Activated CD4-positive, alpha-beta memory T cell treated with anti-CD3 and anti-CD28 coated beads for 36 hours (primary cell): ENCODE measurements around the gene DLGAP1. TPM values are rescaled to one million over a fixed set of nuclear protein-coding genes. Genes with fewer than 3 reads are reported as not detected.

Experiments used
- CTCF ChIA-PET: fragments of 350-600 bp; sonication (Branson Sonifier 250); formaldehyde crosslinking; loops from one replicate; lab custom pipeline; 2021; ENCODE audit warnings: antibody characterized with exemption, inconsistent platforms; lab: Charles Lee
- POLR2A ChIA-PET: fragments of 350-600 bp; sonication (Branson Sonifier 250); formaldehyde crosslinking; loops from one replicate; lab custom pipeline; 2021; ENCODE audit warnings: antibody characterized with exemption; lab: Charles Lee
- DNase-seq: peaks from one replicate; pipeline ENCODE4 v3.0.0-alpha.2; 2020
- H3K27ac Mint-ChIP-seq: one replicate; pipeline ENCODE4 v1.8.0; 2021; ENCODE audit warnings: mixed read lengths
- H3K27me3 Mint-ChIP-seq: one replicate; pipeline ENCODE4 v1.8.0; 2021; ENCODE audit warnings: mixed read lengths
- H3K36me3 Mint-ChIP-seq: one replicate; pipeline ENCODE4 v1.8.0; 2021; ENCODE audit warnings: mixed read lengths
- H3K4me1 Mint-ChIP-seq: one replicate; pipeline ENCODE4 v1.8.0; 2021; ENCODE audit warnings: low read depth, mixed read lengths
- H3K4me3 Mint-ChIP-seq: one replicate; pipeline ENCODE4 v1.8.0; 2021; ENCODE audit warnings: mild to moderate bottlenecking, mixed read lengths
- H3K9me3 Mint-ChIP-seq: one replicate; pipeline ENCODE4 v1.8.0; 2021; ENCODE audit warnings: mixed read lengths
- intact Hi-C: fragments of 100-400 bp; cut with micrococcal nuclease; formaldehyde crosslinking; loops from one replicate; pipeline ENCODE4 v1.15.1; 2023
- total RNA-seq, 2 experiments: library from RNA; stranded (reverse); gene quantifications; one replicate each; pipeline ENCODE4 v1.2.3, GENCODE V29; 2021

DLGAP1 gene
- total RNA-seq, 2 experiments from 2014 or later = 0.45 to 1.0 TPM

DNA sequence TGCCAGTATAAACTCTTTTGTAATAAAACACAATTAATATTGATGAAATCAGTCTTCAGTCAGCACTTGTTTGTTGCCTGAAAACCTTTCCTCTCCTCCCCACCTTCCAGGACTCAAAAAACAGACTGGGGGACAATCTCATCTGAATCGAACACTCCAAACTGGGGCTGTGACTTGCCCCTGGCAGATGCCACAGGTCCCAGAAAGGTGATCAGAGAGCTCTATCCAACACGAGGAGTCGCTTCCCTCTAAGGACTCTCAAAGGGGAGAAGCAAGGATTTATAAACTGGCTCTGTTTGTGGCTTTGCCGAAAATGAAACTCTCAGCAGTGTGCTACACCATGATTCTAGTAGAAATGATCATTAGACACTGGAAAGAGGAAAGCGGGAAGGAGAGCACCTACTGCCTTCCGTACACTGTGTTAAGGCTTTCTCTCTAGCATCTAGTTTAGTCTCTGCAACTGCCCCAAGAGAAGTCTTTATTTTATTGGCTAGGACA, 805.9 kb downstream of the DLGAP1 start:
- intact Hi-C loops = no loop called here
- DNase-seq = no peak
- CTCF ChIA-PET = interaction anchor here (3.9 kb wide), 1 partner anchor 16 kb away, joined by 21 read pairs; no protein-coding TSS in a partner anchor

DNA sequence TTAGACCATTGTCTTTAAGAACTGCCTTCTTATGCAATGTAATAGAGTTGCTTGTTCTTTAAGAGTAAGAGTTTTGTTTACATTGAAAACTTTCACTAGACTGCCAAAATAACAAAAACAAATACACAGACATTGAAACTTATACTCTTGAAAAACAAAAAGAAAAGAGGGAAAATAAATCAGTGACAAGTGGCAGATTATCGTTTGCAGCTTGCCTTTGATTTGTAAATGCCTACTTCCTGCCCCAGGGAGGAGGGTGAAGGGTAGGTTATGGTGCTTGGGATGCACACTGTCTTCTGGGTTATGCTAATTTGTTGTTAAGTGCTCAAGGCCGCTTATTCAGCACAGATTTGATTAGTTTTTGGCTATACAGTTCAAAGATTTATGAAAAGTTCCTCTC, 806.5 kb downstream of the DLGAP1 start:
- intact Hi-C loops = no loop called here
- POLR2A ChIA-PET = no interaction called here
- Mint-ChIP-seq H3K9me3 (peaks cover 2% of the 10 kb centered on the region), H3K27ac (no peak overlapping the region), H3K4me1 (peaks cover 26% of the 10 kb centered on the region), H3K4me3 (no peak overlapping the region), H3K36me3 (no peaks in the 10 kb centered on the region), H3K27me3 (no peaks in the 10 kb centered on the region)
- no peak for DNase-seq
- CTCF ChIA-PET = interaction anchor here (0.5 to 3.9 kb wide), 2 partner anchors 16 to 17 kb away, joined by 3 to 21 read pairs; no protein-coding TSS in a partner anchor

More for the DNA sequence above, 805.9 kb downstream of the DLGAP1 start:
- Mint-ChIP-seq H3K36me3 (no peaks in the 10 kb centered on the region), H3K27ac (no peak overlapping the region), H3K4me3 (no peak overlapping the region), H3K9me3 (no peaks in the 10 kb centered on the region), H3K27me3 (no peaks in the 10 kb centered on the region), H3K4me1 (peaks cover 25% of the 10 kb centered on the region)
- POLR2A ChIA-PET = no interaction called here

DNA sequence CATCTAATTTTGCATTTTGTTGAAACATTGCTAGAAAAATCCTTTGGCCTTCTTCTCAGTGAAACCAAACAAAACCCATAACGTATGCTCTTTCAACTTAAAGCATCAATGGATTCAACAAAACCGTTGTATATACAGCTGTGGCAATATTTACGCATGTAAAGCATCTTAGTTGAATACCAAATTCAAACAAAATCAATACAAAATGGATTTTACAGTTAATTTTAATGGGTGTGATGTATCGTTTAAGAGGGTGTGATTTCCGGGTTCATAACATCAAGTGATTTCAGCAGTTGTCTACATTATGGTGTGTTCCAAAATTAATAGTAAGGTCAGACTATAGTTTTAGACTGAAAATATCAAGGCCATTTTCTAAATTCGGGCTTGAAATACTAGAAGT, 806.9 kb downstream of the DLGAP1 start:
- CTCF ChIA-PET = interaction anchor here (0.5 to 3.9 kb wide), 2 partner anchors 16 to 17 kb away, joined by 3 to 21 read pairs; no protein-coding TSS in a partner anchor
- Mint-ChIP-seq H3K27me3 (no peaks in the 10 kb centered on the region), H3K9me3 (peaks cover 2% of the 10 kb centered on the region), H3K4me3 (no peak overlapping the region), H3K36me3 (no peaks in the 10 kb centered on the region), H3K4me1 (peaks cover 27% of the 10 kb centered on the region), H3K27ac (no peak overlapping the region)
- intact Hi-C loops = no loop called here
- POLR2A ChIA-PET = no interaction called here
- no peak for DNase-seq

DNA sequence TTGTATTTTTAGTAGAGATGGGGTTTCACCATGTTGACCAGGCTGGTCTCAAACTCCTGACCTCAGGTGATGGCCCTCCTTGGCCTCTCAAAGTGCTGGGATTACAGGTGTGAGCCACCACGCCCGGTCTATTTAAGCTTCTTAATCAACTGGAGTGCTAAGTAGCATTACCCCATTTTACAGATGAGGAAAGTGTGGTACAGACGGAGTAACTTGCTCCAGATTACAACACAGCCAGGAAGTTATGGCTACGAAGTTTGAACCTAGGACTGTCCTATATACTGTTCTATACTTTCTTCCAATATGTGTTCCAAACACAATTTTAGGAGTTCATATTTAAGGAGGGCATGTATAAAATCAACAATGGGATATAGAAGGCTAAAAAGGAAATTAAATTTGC, 807.5 kb downstream of the DLGAP1 start:
- Mint-ChIP-seq H3K4me1 (peaks cover 27% of the 10 kb centered on the region), H3K36me3 (no peaks in the 10 kb centered on the region), H3K4me3 (no peak overlapping the region), H3K9me3 (peaks cover 2% of the 10 kb centered on the region), H3K27ac (no peak overlapping the region), H3K27me3 (no peaks in the 10 kb centered on the region)
- ChIA-PET POLR2A (no interaction called here), CTCF (interaction anchor here (0.6 to 3.9 kb wide), 2 partner anchors 18 to 21 kb away, joined by 3 to 21 read pairs; no protein-coding TSS in a partner anchor)
- intact Hi-C loops = no loop called here
- DNase-seq = no peak

DNA sequence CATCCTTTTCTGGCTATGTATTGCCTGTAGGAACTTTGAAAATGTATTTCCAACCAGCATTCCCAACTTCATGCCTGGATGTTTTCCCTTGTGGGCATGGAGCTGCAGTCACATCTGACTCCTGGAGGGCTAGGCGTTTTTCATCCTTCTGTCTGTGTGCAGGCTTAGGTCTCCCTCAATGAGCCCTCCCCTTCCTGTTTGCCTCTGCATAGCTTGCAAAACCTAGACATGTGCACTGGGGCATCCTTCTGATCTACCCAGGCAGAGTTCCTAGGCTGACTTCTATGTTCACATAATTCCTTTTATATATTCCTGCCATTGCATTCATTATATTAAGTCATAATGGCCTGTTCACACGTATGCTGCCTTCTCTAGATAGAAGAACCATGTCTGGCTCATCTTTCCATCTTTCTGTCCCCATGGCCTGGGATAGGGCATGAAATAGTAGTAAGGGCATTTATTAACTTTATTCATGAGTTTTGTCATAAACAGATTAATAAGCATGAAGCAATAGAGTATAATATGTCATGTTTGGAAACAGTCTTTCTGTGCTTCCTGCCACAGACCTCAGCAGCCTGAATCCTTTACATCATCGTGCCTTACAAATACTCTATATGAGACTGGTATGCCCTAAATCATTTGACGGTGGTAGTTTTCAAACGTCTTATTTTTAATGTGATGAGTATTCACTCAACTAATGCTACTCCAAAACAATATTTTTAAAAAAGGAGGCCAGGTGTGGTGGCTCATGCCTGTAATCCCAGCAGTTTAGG, 809.5 kb downstream of the DLGAP1 start:
- Mint-ChIP-seq H3K27ac (no peak overlapping the region), H3K4me1 (peaks cover 30% of the 10 kb centered on the region), H3K36me3 (no peaks in the 10 kb centered on the region), H3K9me3 (peaks cover 2% of the 10 kb centered on the region), H3K27me3 (no peaks in the 10 kb centered on the region), H3K4me3 (no peak overlapping the region)
- intact Hi-C loops = no loop called here
- ChIA-PET CTCF (interaction anchor here (0.6 to 2.3 kb wide), 7 partner anchors 20 to 60 kb away, joined by 3 to 7 read pairs (median 4); no protein-coding TSS in a partner anchor), POLR2A (interaction anchor here (1.0 kb wide), 1 partner anchor 51 kb away, joined by 4 read pairs; no protein-coding TSS in a partner anchor)
- no peak for DNase-seq

DNA sequence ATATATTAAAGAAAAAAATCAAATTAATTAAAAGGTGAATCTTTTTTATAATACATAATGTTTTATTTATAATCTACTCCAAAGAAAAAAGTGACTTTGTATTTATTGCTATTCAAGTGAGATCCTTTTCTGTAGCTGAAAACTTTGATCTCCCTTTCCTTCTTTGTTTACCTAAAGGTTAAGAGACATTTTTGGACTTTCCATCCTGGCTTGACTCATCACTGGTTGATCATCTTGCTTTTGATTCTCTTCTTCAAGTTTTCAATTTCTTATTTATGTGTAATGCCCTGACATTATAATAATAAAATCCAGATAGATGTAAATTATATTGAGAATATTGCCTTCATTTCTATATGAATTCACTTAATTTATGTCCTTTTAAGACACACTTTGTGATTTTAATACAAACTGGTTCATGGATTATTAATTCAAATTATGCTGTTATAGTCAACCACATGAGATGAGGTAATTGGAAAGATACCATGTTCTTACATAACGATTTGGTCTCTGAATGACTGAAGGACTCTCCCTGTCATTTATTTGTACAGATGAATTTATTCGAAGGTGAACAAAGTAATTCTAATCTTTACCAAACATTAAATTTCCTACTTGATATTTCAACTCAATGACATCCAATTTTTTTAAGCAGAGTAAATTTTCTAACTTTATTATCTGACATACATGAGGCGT, 820.7 kb downstream of the DLGAP1 start:
- peaks cover 22% of the 10 kb centered on the region for H3K4me1 Mint-ChIP-seq
- CTCF ChIA-PET = no interaction called here
- no peak overlapping the region for H3K4me3 Mint-ChIP-seq
- POLR2A ChIA-PET = interaction anchor here (1.5 kb wide), 1 partner anchor 10 kb away, joined by 3 read pairs; no protein-coding TSS in a partner anchor
- no peaks in the 10 kb centered on the region for H3K9me3 Mint-ChIP-seq
- H3K27ac Mint-ChIP-seq = no peak overlapping the region
- intact Hi-C loops = loop anchor here (1.0 kb wide), 1 partner anchor 9 kb away; no protein-coding TSS in a partner anchor
- no peaks in the 10 kb centered on the region for H3K36me3 Mint-ChIP-seq
- DNase-seq = no peak
- no peaks in the 10 kb centered on the region for H3K27me3 Mint-ChIP-seq

DNA sequence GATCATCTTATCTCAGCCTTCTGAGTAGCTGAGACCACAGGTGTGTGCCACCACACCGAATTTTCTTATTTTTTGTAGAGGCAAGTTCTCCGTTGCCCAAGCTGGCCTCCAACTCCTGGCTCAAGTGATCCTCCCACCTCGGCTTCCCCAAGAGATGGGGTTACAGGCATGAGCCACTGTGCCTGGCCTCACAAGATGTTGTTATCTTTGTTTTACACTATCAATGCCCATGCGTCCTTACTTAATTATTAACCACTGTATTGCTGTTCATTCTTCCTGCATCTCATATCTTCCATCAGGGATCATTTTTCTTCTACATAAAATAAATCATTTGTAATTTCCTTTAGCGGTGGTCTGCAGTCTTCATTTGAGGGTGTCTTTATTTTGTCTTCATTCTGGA, 823.2 kb downstream of the DLGAP1 start:
- Mint-ChIP-seq H3K9me3 (no peaks in the 10 kb centered on the region), H3K36me3 (no peaks in the 10 kb centered on the region), H3K4me3 (no peak overlapping the region), H3K27ac (no peak overlapping the region), H3K4me1 (peaks cover 27% of the 10 kb centered on the region), H3K27me3 (no peaks in the 10 kb centered on the region)
- intact Hi-C loops = no loop called here
- POLR2A ChIA-PET = no interaction called here
- CTCF ChIA-PET = interaction anchor here (0.7 to 1.8 kb wide), 2 partner anchors 17 to 34 kb away, joined by 3 to 12 read pairs; no protein-coding TSS in a partner anchor
- no peak for DNase-seq

DNA sequence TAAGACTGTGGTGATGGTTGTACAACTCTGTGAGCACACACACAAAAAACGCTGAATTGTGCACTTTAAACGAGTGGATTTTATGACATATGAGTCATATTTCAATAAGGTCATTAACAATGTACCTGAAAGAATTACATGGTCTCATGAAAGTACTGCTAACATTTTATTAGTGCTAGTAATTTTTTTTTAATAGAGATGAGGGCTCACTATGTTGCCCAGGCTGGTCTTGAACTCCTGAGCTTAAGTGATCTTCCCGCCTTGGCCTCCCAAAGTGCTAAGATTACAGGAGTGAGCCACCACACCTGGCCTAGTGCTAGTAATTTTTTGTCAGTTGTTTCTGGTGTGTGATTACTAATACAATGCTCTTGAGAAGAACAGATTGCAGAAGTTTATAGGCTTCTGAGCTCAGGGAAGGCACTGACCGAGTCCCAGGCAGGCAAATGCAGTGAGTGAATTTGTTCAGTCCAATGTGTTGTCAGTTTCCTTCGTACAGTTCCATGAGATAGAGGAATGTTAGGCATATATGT, 828.1 kb downstream of the DLGAP1 start:
- intact Hi-C loops = no loop called here
- ChIA-PET POLR2A (no interaction called here), CTCF (interaction anchor here (0.9 to 1.8 kb wide), 3 partner anchors 32 to 41 kb away, joined by 3 to 5 read pairs (median 5); no protein-coding TSS in a partner anchor)
- Mint-ChIP-seq H3K27ac (no peak overlapping the region), H3K4me1 (peaks cover 40% of the 10 kb centered on the region), H3K9me3 (no peaks in the 10 kb centered on the region), H3K36me3 (no peaks in the 10 kb centered on the region), H3K4me3 (no peak overlapping the region), H3K27me3 (no peaks in the 10 kb centered on the region)
- DNase-seq = no peak

DNA sequence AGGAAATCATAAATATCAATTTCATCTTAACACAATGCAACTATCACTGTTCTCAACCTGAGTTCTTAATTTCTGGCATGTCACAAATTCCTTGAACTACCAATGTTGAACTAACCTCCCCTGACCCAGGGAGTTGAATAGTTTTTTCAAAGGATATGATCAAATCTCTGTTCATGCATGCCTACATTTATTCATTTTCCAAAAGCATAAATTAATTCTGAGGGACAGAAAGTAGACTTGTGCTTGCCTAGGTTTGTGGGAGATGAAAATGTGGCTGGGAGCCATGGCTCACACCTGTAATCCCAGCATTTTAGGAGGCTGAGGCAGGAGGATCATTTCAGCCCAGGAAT, 829.4 kb downstream of the DLGAP1 start:
- ChIA-PET POLR2A (interaction anchor here (1.0 kb wide), 1 partner anchor 245 kb away, joined by 3 read pairs; no protein-coding TSS in a partner anchor), CTCF (interaction anchor here (1.2 to 1.8 kb wide), 2 partner anchors 40 kb away, joined by 3 to 5 read pairs; no protein-coding TSS in a partner anchor)
- no peaks in the 10 kb centered on the region for H3K27me3 Mint-ChIP-seq
- intact Hi-C loops = loop anchor here (1.0 to 2.0 kb wide), 5 partner anchors 9 to 320 kb away; no protein-coding TSS in a partner anchor
- no peak overlapping the region for H3K4me3 Mint-ChIP-seq
- no peaks in the 10 kb centered on the region for H3K36me3 Mint-ChIP-seq
- H3K4me1 Mint-ChIP-seq = peaks cover 40% of the 10 kb centered on the region
- DNase-seq = no peak
- peak overlapping the region; percentile 88 for H3K27ac Mint-ChIP-seq
- no peaks in the 10 kb centered on the region for H3K9me3 Mint-ChIP-seq

DNA sequence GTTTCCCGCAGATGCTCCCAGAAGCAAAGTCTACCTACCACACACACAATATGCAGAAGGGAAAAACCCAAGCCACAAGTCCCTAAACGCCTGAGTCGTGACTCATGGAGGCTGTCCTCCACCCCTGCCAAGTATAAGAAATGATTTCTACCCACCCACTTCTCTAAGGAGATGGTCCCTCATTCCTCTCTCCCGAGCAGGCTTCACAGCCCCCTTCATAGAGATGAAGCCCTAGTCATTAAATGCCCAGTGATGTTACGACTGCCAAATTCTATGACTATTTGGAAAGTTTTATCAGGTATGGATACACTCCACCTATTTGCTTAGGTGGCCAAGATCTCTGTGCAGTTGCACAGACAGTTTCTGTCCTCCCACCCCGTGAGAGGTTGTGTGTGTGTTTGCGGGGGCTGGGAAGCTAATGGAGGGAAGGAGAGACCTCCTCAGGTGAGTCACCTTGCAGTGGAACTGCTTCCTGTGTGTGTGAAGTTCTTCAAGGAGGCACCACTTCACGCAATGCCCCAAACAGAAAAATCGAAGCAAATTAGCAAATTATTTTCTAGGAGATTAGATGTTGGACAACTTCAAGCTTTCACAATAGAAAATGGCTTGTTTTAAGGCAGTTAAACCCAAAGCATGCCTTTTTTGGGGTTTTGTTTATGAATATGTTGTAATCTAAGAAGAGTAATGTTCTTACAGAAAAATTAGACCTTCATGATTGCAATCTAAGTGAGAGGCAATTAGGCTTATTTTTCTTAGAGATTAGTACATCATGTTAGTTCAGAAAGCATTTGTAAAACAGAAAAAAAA, 830.0 kb downstream of the DLGAP1 start:
- Mint-ChIP-seq H3K27me3 (no peaks in the 10 kb centered on the region), H3K9me3 (no peaks in the 10 kb centered on the region), H3K27ac (peak overlapping the region; percentile 88), H3K36me3 (no peaks in the 10 kb centered on the region), H3K4me3 (peak overlapping the region; percentile 58), H3K4me1 (peaks cover 40% of the 10 kb centered on the region)
- intact Hi-C loops = loop anchor here (1.0 to 2.0 kb wide), 8 partner anchors 9 to 320 kb away; no protein-coding TSS in a partner anchor
- CTCF ChIA-PET = interaction anchor here (1.2 to 1.4 kb wide), 3 partner anchors 28 to 328 kb away, joined by 3 read pairs; no protein-coding TSS in a partner anchor
- POLR2A ChIA-PET = interaction anchor here (1.0 kb wide), 1 partner anchor 245 kb away, joined by 3 read pairs; no protein-coding TSS in a partner anchor
- peak; percentile 85 for DNase-seq
